Osteoblast (primary cell): ENCODE measurements around the gene VARS2. TPM values are rescaled to one million over a fixed set of nuclear protein-coding genes. Genes with fewer than 3 reads are reported as not detected.
A peak's percentile ranks its signal among the peaks of the same experiment; 100 is the strongest.
"Not testable (repeated sequence)": the region's sequence is repeated elsewhere in the genome, so short reads cannot be mapped to it uniquely, and the experiment has no call there.

Experiments used
- DNase-seq: peaks from one replicate; pipeline ENCODE4 v3.0.0; 2011; ENCODE audit warnings: low spot score, mixed read lengths; ENCODE audit not compliant: insufficient read length; ENCODE audit errors: missing footprints
- H2AFZ ChIP-seq: 2 replicates; pipeline ENCODE4 v1.6.0; 2011; ENCODE audit warnings: mild to moderate bottlenecking, low read length
- H3K27ac ChIP-seq: 2 replicates; pipeline ENCODE4 v1.5.1; 2011; ENCODE audit warnings: mild to moderate bottlenecking, low read depth, low read length, moderate library complexity
- H3K27me3 ChIP-seq: 2 replicates; pipeline ENCODE4 v1.6.0; 2012; ENCODE audit warnings: mild to moderate bottlenecking, control low read depth, inconsistent platforms, low read length, moderate library complexity; ENCODE audit not compliant: insufficient read depth
- H3K36me3 ChIP-seq: 2 replicates; pipeline ENCODE4 v1.5.1; 2011; ENCODE audit warnings: mild to moderate bottlenecking, low read length, control low read depth, moderate library complexity; ENCODE audit not compliant: insufficient read depth
- H3K4me1 ChIP-seq: 2 replicates; pipeline ENCODE4 v1.5.1; 2011; ENCODE audit warnings: mild to moderate bottlenecking, low read length, control low read depth, moderate library complexity; ENCODE audit not compliant: insufficient read depth
- H3K4me2 ChIP-seq: 2 replicates; pipeline ENCODE4 v1.6.0; 2011; ENCODE audit warnings: mild to moderate bottlenecking, low read length; ENCODE audit not compliant: insufficient read depth
- H3K4me3 ChIP-seq: fragments of 200-600 bp; sonication (generic); 3 replicates; pipeline ENCODE4 v1.5.1; 2012; ENCODE audit warnings: mild to moderate bottlenecking, low read length, inconsistent platforms; ENCODE audit not compliant: insufficient read depth
- H3K79me2 ChIP-seq: 2 replicates; pipeline ENCODE4 v1.6.0; 2012; ENCODE audit warnings: mild to moderate bottlenecking, low read length, control low read depth, inconsistent platforms; ENCODE audit not compliant: insufficient read depth
- H3K9me3 ChIP-seq: 2 replicates; pipeline ENCODE4 v1.5.1; 2011; ENCODE audit warnings: low read depth, low read length, control low read depth
- H4K20me1 ChIP-seq: 2 replicates; pipeline ENCODE4 v1.6.0; 2012; ENCODE audit warnings: mild to moderate bottlenecking, low read length, control low read depth; ENCODE audit not compliant: insufficient read depth
- CTCF ChIP-seq: IDR thresholded peaks from 2 replicates; pipeline ENCODE4 v1.5.1; 2011; ENCODE audit warnings: mild to moderate bottlenecking, low read depth, low read length, moderate library complexity; ENCODE audit errors: extremely low read depth
- total RNA-seq: library from RNA; depleted of rRNA; stranded (reverse); fragments of >200 nt; gene quantifications from 2 replicates; pipeline ENCODE4 v1.2.3, GENCODE V29; 2012

VARS2 gene
- total RNA-seq, 1 donor: 14.5 TPM

GRCh38 chr6:30926644-30927043, 12.6 kb downstream of the VARS2 start:
- Histone ChIP-seq H3K9me3 (no peaks in the 10 kb centered on the region), H3K27me3 (no peaks in the 10 kb centered on the region), H3K27ac (no peak overlapping the region), H3K79me2 (no peaks in the 10 kb centered on the region), H3K36me3 (peaks cover 28% of the 10 kb centered on the region), H4K20me1 (no peaks in the 10 kb centered on the region), H3K4me1 (no peaks in the 10 kb centered on the region), H3K4me2 (no peak overlapping the region), H2AFZ (no peak overlapping the region), H3K4me3 (no peak overlapping the region)
- peak; percentile 84 for DNase-seq
- TF ChIP-seq CTCF: no peak

- not testable (repeated sequence) for H2AFZ ChIP-seq, H3K4me1 ChIP-seq, H3K9me3 ChIP-seq, H3K27me3 ChIP-seq, H3K79me2 ChIP-seq, H3K4me2 ChIP-seq, DNase-seq, H3K4me3 ChIP-seq, H3K27ac ChIP-seq, H4K20me1 ChIP-seq
- H3K36me3 ChIP-seq: peaks cover 26% of the 10 kb centered on the region
Measured at GRCh38 chr6:30927080-30927479, 13.0 kb downstream of the VARS2 start.

GRCh38 chr6:30928677-30929076, 14.6 kb downstream of the VARS2 start:
- Histone ChIP-seq H3K79me2 (no peaks in the 10 kb centered on the region), H4K20me1 (no peaks in the 10 kb centered on the region)

GRCh38 chr6:30930506-30930905, 16.5 kb downstream of the VARS2 start:
- Histone ChIP-seq H3K9me3 (no peaks in the 10 kb centered on the region), H4K20me1 (no peaks in the 10 kb centered on the region), H3K27me3 (no peaks in the 10 kb centered on the region), H3K79me2 (no peaks in the 10 kb centered on the region), H3K4me2 (no peak overlapping the region), H3K4me3 (no peak overlapping the region), H3K27ac (no peak overlapping the region), H3K4me1 (no peaks in the 10 kb centered on the region), H2AFZ (no peak overlapping the region), H3K36me3 (peaks cover 9% of the 10 kb centered on the region)
- TF ChIP-seq CTCF: no peak
- DNase-seq: no peak

More at GRCh38 chr6:30928677-30929076, 14.6 kb downstream of the VARS2 start:
- Histone ChIP-seq H3K4me1 (no peaks in the 10 kb centered on the region), H3K4me2 (no peak overlapping the region), H3K36me3 (peaks cover 11% of the 10 kb centered on the region), H2AFZ (no peak overlapping the region), H3K4me3 (no peak overlapping the region), H3K9me3 (no peaks in the 10 kb centered on the region), H3K27ac (no peak overlapping the region), H3K27me3 (no peaks in the 10 kb centered on the region)
- DNase-seq: no peak
- TF ChIP-seq CTCF: no peak

GRCh38 chr6:30931272-30931671, 17.2 kb downstream of the VARS2 start:
- Histone ChIP-seq H3K4me1 (no peaks in the 10 kb centered on the region), H4K20me1 (no peaks in the 10 kb centered on the region), H3K27ac (no peak overlapping the region), H3K4me2 (no peak overlapping the region), H3K36me3 (peaks cover 2% of the 10 kb centered on the region), H3K9me3 (no peaks in the 10 kb centered on the region), H2AFZ (no peak overlapping the region), H3K27me3 (no peaks in the 10 kb centered on the region), H3K79me2 (no peaks in the 10 kb centered on the region), H3K4me3 (no peak overlapping the region)
- no peak for DNase-seq
- no peak for TF ChIP-seq CTCF
